Heart left ventricle (tissue), 16 donors: Measurements from ENCODE around the gene KIF1A. TPM values are rescaled to one million over a fixed set of nuclear protein-coding genes. Genes with fewer than 3 reads are reported as not detected.

Experiments
- ATAC-seq, 4 donors: fragments of 200-7000 bp; cut with Tn5 transposase; one replicate each; pipeline ENCODE4 v1.9.1; 2020 to 2022; ENCODE audit warnings: moderate library complexity in 4 of 4, mild to moderate bottlenecking in 3 of 4, moderate number of reproducible peaks in 1 of 4
- DNase-seq, 5 donors: peaks; one replicate each; pipeline ENCODE4 v3.0.0-alpha.2; 2020
- H3K27ac ChIP-seq, 12 donors: fragments of 200-600 bp; sonication (generic) in 4 of 12; one replicate each; pipeline versions ENCODE4 v1.5.0 to v1.8.0; 2016 to 2022; ENCODE audit warnings: mild to moderate bottlenecking in 2 of 12
- H3K27me3 ChIP-seq, 9 donors: fragments of 200-600 bp; sonication (generic) in 2 of 9; one replicate each; pipeline versions ENCODE4 v1.5.1 to v1.8.0; 2016 to 2022; ENCODE audit warnings: mild to moderate bottlenecking in 3 of 9
- H3K36me3 ChIP-seq, 9 donors: fragments of 200-600 bp; sonication (generic) in 2 of 9; one replicate each; pipeline versions ENCODE4 v1.5.0 to v1.8.0; 2018 to 2022; ENCODE audit warnings: mild to moderate bottlenecking in 2 of 9
- H3K4me1 ChIP-seq, 12 donors: fragments of 200-600 bp; sonication (generic) in 4 of 12; one replicate each; pipeline versions ENCODE4 v1.5.0 to v1.8.0; 2016 to 2022; ENCODE audit warnings: mild to moderate bottlenecking in 3 of 12
- H3K4me3 ChIP-seq, 12 donors: fragments of 200-600 bp; sonication (generic) in 4 of 12; one replicate each; pipeline versions ENCODE4 v1.5.0 to v1.8.0; 2017 to 2022; ENCODE audit warnings: mild to moderate bottlenecking in 9 of 12, moderate library complexity in 4 of 12
- H3K9me3 ChIP-seq, 12 donors: fragments of 200-600 bp; sonication (generic) in 4 of 12; one replicate each; pipeline versions ENCODE4 v1.5.0 to v1.8.0; 2016 to 2022; ENCODE audit warnings: mild to moderate bottlenecking in 1 of 12
- CTCF ChIP-seq, 12 donors: fragments of 200-600 bp; sonication (generic) in 4 of 12; IDR thresholded peaks; one replicate each; pipeline versions ENCODE4 v1.5.0 to v1.8.0; 2018 to 2022; ENCODE audit warnings: antibody characterized with exemption in 12 of 12, mild to moderate bottlenecking in 5 of 12
- POLR2A ChIP-seq, 2 donors: fragments of 450-650 bp; IDR thresholded peaks; one replicate each; pipeline ENCODE4 v1.6.1; 2017; ENCODE audit warnings: antibody characterized with exemption in 2 of 2, mild to moderate bottlenecking in 2 of 2, moderate library complexity in 2 of 2
- WGBS, 4 donors: extraction: QIAGEN DNeasy Blood & Tissue Kit in 2 of 4; methylation state at CpG; one replicate each; pipeline versions ENCODE4 v1.1.5 to v1.1.7; 2013 to 2018; 5-methylcytosine and 5-hydroxymethylcytosine counted together
- intact Hi-C, 10 donors: fragments of 100-400 bp; cut with DNase I; formaldehyde crosslinking; loops; one replicate each; pipeline versions ENCODE4 v1.11.1 to v1.14.2; 2022
- polyA plus RNA-seq, 2 donors: library from polyadenylated mRNA; stranded (reverse); fragments of 200-250 nt; gene quantifications; one replicate each; pipeline ENCODE4 v1.2.3, GENCODE V29; 2013
- total RNA-seq, 9 donors: library from RNA; depleted of rRNA in 2 of 9; stranded (reverse); fragments of >200 nt in 2 of 9; fragmentation: NEBNext Ultra II Directional in 3 of 9; extraction: Animal tissue kit (Norgen Biotek cat#: 25700) in 3 of 9; gene quantifications; one replicate each; pipeline versions ENCODE4 v1.1.0 to v1.2.4, GENCODE V29; 2016 to 2023
- donor health status: ischemic (EF 13 %, LVEDD 7.1; RV severe dilation, severe dysfunction).
- donor health status: healthy with polysubstance abuse.
- donor health status: DM: no; HTN: yes; CAD: no.
- donor health status: DM: no; HTN: no; CAD: no.
- donor health status: ischemic (EF 25% LVEDD 6.9; RV normal size, moderate dysfunction).
- donor health status: ischemic (EF 25% LVEDD 5.7; RV mildly dilated, moderate dysfunction).
- donor health status: healthy.
- donor health status: DM: yes; HTN: yes; CAD: no.
- donor health status: ischemic (EF 35%, LVEDD 5.7; RV mildly dilated, moderate dysfunction).
- donor health status: nonischemic (EF 11% LVEDD 7.7; RV severe dilation, severe dysfunction).
- donor health status: DM: yes; HTN: yes; CAD: no.
- donor health status: PGD.
- donor health status: ischemic (EF 29% LVEDD 5.4; RV normal size, mild dysfunction).
- donor health status: nonischemic (EF 23%, LVEDD 6.1; RV moderate dilation, normal function).

Gene KIF1A
- total and polyA plus RNA-seq, 11 donors: 0.76 to 25.8 (median 2.7) TPM

- DNase-seq (peak in 3 of 5 donors; percentile 18 to 51 (median 26)), ATAC-seq (no peak)
- peaks cover 0 to 18% (median 0%) of the 10 kb centered on the region in 9 donors for H3K27me3 ChIP-seq
- no peak overlapping the region for H3K27ac ChIP-seq
- intact Hi-C loops: no loop called here
- H3K4me1 ChIP-seq: no peaks in the 10 kb centered on the region
- H3K9me3 ChIP-seq: no peaks in the 10 kb centered on the region
- H3K36me3 ChIP-seq: no peaks in the 10 kb centered on the region
- H3K4me3 ChIP-seq: no peak overlapping the region
- WGBS, 4 donors: 82 to 90% (median 89%) methylated on average over 11 to 32 of the region's 32 CpGs
- TF ChIP-seq POLR2A (IDR thresholded peaks at IDR 0.05): no peak
- TF ChIP-seq CTCF (IDR thresholded peaks at IDR 0.05): no peak
Observed at GRCh38 chr2:240782886-240783818, 36.9 kb downstream of the KIF1A start.

GRCh38 chr2:240782221-240782885, 37.7 kb downstream of the KIF1A start:
- DNase-seq: peak in 3 of 5 donors; percentile 18 to 56 (median 21)
- WGBS, 4 donors: 89 to 92% (median 90%) methylated on average over 43 of the region's 43 CpGs
- Histone ChIP-seq H3K27ac (no peak overlapping the region), H3K4me1 (no peaks in the 10 kb centered on the region), H3K27me3 (peaks cover 0 to 18% (median 0%) of the 10 kb centered on the region in 9 donors), H3K4me3 (no peak overlapping the region), H3K9me3 (no peaks in the 10 kb centered on the region), H3K36me3 (no peaks in the 10 kb centered on the region)
- intact Hi-C loops: no loop called here
- TF ChIP-seq POLR2A (IDR thresholded peaks at IDR 0.05) (no peak), CTCF (IDR thresholded peaks at IDR 0.05) (no peak)
- no peak for ATAC-seq

- TF ChIP-seq POLR2A (IDR thresholded peaks at IDR 0.05) (no peak), CTCF (IDR thresholded peaks at IDR 0.05) (no peak)
- H3K4me1 ChIP-seq: no peaks in the 10 kb centered on the region
- intact Hi-C loops: no loop called here
- 83 to 88% (median 85%) methylated on average over 58 of the region's 58 CpGs for WGBS, 4 donors
- no peak overlapping the region for H3K27ac ChIP-seq
- no peaks in the 10 kb centered on the region for H3K9me3 ChIP-seq
- no peaks in the 10 kb centered on the region for H3K36me3 ChIP-seq
- DNase-seq: peak in 3 of 5 donors; percentile 15 to 38 (median 17)
- H3K4me3 ChIP-seq: no peak overlapping the region
- no peak for ATAC-seq
- peaks cover 0 to 18% (median 0%) of the 10 kb centered on the region in 9 donors for H3K27me3 ChIP-seq
Observed at GRCh38 chr2:240781471-240782220, 38.4 kb downstream of the KIF1A start.
